Ovary (tissue), 9 donors: Measurements from ENCODE around the gene OSBPL2. TPM values are rescaled to one million over a fixed set of nuclear protein-coding genes. Genes with fewer than 3 reads are reported as not detected.

Experiments used
- DNase-seq, 5 donors: peaks; one replicate each; pipeline ENCODE4 v3.0.0-alpha.2; 2019 to 2020
- H3K27ac ChIP-seq, 2 donors: fragments of 200-600 bp; one replicate each; pipeline versions ENCODE4 v1.5.1 to v1.8.0; 2019 to 2022
- H3K27me3 ChIP-seq: fragments of 200-600 bp; one replicate; pipeline ENCODE4 v1.8.0; 2022
- H3K36me3 ChIP-seq: fragments of 200-600 bp; sonication (generic); one replicate; pipeline ENCODE4 v1.5.1; 2019
- H3K4me1 ChIP-seq: one replicate; pipeline ENCODE4 v1.8.1; 2013; ENCODE audit warnings: mild to moderate bottlenecking, moderate library complexity; ENCODE audit not compliant: insufficient read depth
- H3K4me3 ChIP-seq: fragments of 200-600 bp; sonication (generic); one replicate; pipeline ENCODE4 v1.5.1; 2017
- H3K9me3 ChIP-seq, 2 donors: fragments of 200-600 bp in 1 of 2; sonication (generic) in 1 of 2; one replicate each; pipeline versions ENCODE4 v1.5.1 to v1.8.1; 2013 to 2019; ENCODE audit warnings: mild to moderate bottlenecking in 1 of 2, moderate library complexity in 1 of 2
- EP300 ChIP-seq: sonication (generic); formaldehyde crosslinking; IDR thresholded peaks from one replicate; pipeline ENCODE4 v1.6.1; 2017; ENCODE audit warnings: antibody characterized with exemption
- POLR2A ChIP-seq: fragments of 450-650 bp; IDR thresholded peaks from one replicate; pipeline ENCODE4 v1.6.1; 2017; ENCODE audit warnings: antibody characterized with exemption, mild to moderate bottlenecking, moderate library complexity
- whole genome bisulfite sequencing, 3 donors: extraction: QIAGEN DNeasy Blood & Tissue Kit in 1 of 3; methylation state at CpG; one replicate each; pipeline versions ENCODE4 v1.1.5 to v1.1.7; 2013 to 2017; 5-methylcytosine and 5-hydroxymethylcytosine counted together
- intact Hi-C, 4 donors: fragments of 100-400 bp; cut with DNase I; formaldehyde crosslinking; loops; one replicate each; pipeline versions ENCODE4 v1.11.0 to v1.15.1; 2022 to 2023
- polyA plus RNA-seq, 2 donors: library from polyadenylated mRNA; stranded (reverse); fragments of 200-250 nt in 1 of 2; fragments of 350-450 nt in 1 of 2; fragmentation: Illumina TruSeq in 1 of 2; extraction: RNeasy Lipid Tissue Mini Kit (QIAGEN cat#74804) in 1 of 2; gene quantifications; one replicate each; pipeline ENCODE4 v1.2.3, GENCODE V29; 2013 to 2014
- total RNA-seq, 7 donors: library from RNA; depleted of rRNA in 2 of 7; stranded (reverse); fragments of >200 nt in 2 of 7; fragmentation: NEBNext Ultra II Directional in 3 of 7; extraction: Animal tissue kit (Norgen Biotek cat#: 25700) in 3 of 7; gene quantifications; one replicate each; pipeline versions ENCODE4 v1.1.0 to v1.2.4, GENCODE V29; 2016 to 2023
- TF ChIP-seq, protein P1 (sequence below), 3 donors: fragments of 450-650 bp in 2 of 3; fragments of 200-600 bp in 1 of 3; IDR thresholded peaks; one replicate each; pipeline versions ENCODE4 v1.5.1 to v1.8.0; 2016 to 2022; ENCODE audit warnings: antibody characterized with exemption in 3 of 3, mild to moderate bottlenecking in 1 of 3
- donor health status: DM: no; HTN: no; CAD: no; lungs with moderate emphysema.
- donor health status: DM: no; HTN: no; CAD: no.
- donor health status: Bipolar disorder and iron deficiency.
- donor health status: DM: yes; HTN: yes; CAD: no.
- donor health status: DM: no; HTN: no; CAD: no.
- donor health status: DM: yes; HTN: yes; CAD: no.

The OSBPL2 gene
- total and polyA plus RNA-seq, 9 donors = 14.2 to 42.2 (median 34.4) TPM

- Histone ChIP-seq H3K9me3 (no peaks in the 10 kb centered on the region), H3K27ac (no peak overlapping the region), H3K36me3 (no peaks in the 10 kb centered on the region), H3K4me1 (peaks cover 11% of the 10 kb centered on the region), H3K27me3 (no peaks in the 10 kb centered on the region), H3K4me3 (no peak overlapping the region)
- intact Hi-C loops = loop anchor here in 2 of 4 donors (10.0 kb wide), 2 partner anchors 57 to 293 kb away; partner anchors contain the start of gene LAMA5 (in 1 of the 2)
- 79 to 88% (median 87%) methylated on average over 26 to 29 of the region's 29 CpGs for WGBS, 3 donors
- TF ChIP-seq, protein P1, sequence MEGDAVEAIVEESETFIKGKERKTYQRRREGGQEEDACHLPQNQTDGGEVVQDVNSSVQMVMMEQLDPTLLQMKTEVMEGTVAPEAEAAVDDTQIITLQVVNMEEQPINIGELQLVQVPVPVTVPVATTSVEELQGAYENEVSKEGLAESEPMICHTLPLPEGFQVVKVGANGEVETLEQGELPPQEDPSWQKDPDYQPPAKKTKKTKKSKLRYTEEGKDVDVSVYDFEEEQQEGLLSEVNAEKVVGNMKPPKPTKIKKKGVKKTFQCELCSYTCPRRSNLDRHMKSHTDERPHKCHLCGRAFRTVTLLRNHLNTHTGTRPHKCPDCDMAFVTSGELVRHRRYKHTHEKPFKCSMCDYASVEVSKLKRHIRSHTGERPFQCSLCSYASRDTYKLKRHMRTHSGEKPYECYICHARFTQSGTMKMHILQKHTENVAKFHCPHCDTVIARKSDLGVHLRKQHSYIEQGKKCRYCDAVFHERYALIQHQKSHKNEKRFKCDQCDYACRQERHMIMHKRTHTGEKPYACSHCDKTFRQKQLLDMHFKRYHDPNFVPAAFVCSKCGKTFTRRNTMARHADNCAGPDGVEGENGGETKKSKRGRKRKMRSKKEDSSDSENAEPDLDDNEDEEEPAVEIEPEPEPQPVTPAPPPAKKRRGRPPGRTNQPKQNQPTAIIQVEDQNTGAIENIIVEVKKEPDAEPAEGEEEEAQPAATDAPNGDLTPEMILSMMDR (IDR thresholded peaks at IDR 0.05) = no peak
- TF ChIP-seq POLR2A (no peak), EP300 (no peak)
- no peak for DNase-seq
Observed at GRCh38 chr20:62308102-62308822, 69.9 kb downstream of the OSBPL2 start.

- intact Hi-C loops = loop anchor here in 2 of 4 donors (10.0 kb wide), 2 partner anchors 55 to 295 kb away; partner anchors contain the start of gene LAMA5 (in 1 of the 2)
- Histone ChIP-seq H3K9me3 (no peaks in the 10 kb centered on the region), H3K36me3 (no peaks in the 10 kb centered on the region), H3K27me3 (no peaks in the 10 kb centered on the region), H3K4me3 (no peak overlapping the region), H3K27ac (peak overlapping the region in 1 of 2 donors; percentile 77), H3K4me1 (peaks cover 2% of the 10 kb centered on the region)
- WGBS, 3 donors = 81 to 86% (median 85%) methylated on average over 21 to 26 of the region's 26 CpGs
- TF ChIP-seq, protein P1 (IDR thresholded peaks at IDR 0.05) = no peak
- no peak for TF ChIP-seq EP300
- TF ChIP-seq POLR2A = no peak
- DNase-seq = no peak
Observed at GRCh38 chr20:62309198-62309944, 71.0 kb downstream of the OSBPL2 start.

DNA sequence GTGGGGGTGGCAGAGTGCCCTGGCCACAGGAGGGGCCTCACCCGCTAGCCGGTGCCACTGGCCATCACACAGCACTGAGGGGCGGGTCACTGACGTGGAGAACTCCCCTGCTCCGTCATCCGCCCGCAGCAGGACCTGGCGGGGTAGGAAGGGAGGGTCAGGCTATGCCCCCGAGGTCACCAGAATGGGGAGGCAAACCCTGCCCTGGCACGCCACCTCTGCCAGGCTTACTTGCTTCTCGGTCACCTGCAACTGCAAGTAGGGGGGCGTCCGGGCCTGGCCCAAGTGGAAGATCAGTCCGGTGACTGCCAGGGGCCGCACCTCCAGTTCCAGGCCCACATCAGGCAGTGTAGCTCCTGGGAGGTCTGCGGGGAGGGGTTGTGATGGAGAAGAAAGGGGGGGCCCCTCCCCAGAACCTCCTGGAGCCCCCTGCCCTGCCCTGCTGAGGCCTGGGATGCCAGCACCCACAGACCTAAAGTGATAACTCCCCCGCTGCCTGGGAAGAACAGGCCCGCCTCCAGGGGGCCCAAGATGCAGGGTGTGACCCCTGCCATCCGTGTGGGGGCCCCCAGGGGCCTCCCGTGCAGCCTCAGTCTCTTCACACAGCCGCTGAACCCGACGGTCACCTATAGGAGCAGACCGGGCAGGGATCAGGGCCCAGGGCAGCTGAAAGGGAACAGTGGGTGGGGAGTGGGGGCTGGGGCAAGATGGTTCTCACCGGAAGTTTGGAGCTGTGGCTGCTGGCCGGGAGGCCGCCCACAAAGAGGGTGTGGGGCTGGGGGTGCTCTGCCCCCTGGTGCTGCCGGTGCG lies 71.8 kb downstream of the OSBPL2 start:
- H3K36me3 ChIP-seq = no peaks in the 10 kb centered on the region
- 70 to 75% (median 70%) methylated on average over 29 of the region's 29 CpGs for WGBS, 3 donors
- H3K27me3 ChIP-seq = no peaks in the 10 kb centered on the region
- no peaks in the 10 kb centered on the region for H3K9me3 ChIP-seq
- TF ChIP-seq EP300 (no peak), POLR2A (no peak)
- TF ChIP-seq, protein P1 (IDR thresholded peaks at IDR 0.05) = no peak
- H3K4me1 ChIP-seq = no peaks in the 10 kb centered on the region
- intact Hi-C loops = loop anchor here in 2 of 4 donors (5.0 to 10.0 kb wide), 3 partner anchors 55 to 295 kb away; partner anchors contain the start of gene LAMA5 (in 1 of the 2)
- peak overlapping the region; percentile 20 to 77 for H3K27ac ChIP-seq
- peak in 2 of 5 donors; percentile 31 to 69 for DNase-seq
- H3K4me3 ChIP-seq = no peak overlapping the region

DNA sequence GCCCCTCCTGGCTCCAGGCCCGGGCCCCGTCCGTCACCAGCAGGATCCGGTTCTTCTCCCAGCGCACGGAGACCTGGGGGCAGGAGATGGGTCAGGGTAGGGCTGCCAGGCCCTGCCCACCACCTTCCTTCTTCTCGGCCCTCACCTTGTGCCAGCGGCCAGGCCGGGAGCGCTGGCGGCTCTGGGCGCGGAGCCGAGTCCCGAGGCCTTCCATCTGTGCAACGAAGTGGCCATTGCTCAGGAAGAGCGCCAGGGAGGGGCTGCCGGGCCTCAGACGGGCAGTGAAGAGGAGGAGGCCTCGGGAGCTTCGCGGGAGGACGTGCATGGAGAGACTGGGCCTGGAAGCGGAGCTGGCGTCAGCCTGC lies 72.4 kb downstream of the OSBPL2 start:
- H3K27ac ChIP-seq = peak overlapping the region; percentile 20 to 77
- TF ChIP-seq EP300 = no peak
- H3K4me3 ChIP-seq = no peak overlapping the region
- 40 to 53% (median 50%) methylated on average over 25 of the region's 25 CpGs for WGBS, 3 donors
- H3K36me3 ChIP-seq = no peaks in the 10 kb centered on the region
- intact Hi-C loops = loop anchor here in 1 of 4 donors (5.0 kb wide), 1 partner anchor 72 kb away; no protein-coding TSS in a partner anchor
- no peaks in the 10 kb centered on the region for H3K4me1 ChIP-seq
- H3K9me3 ChIP-seq = no peaks in the 10 kb centered on the region
- no peaks in the 10 kb centered on the region for H3K27me3 ChIP-seq
- peak in 3 of 5 donors; percentile 63 to 70 (median 65) for DNase-seq
